A673 (cell line): ENCODE results near the gene CENPM.

Source experiments
- CTCF ChIP-seq: fragments of 300-800, 200-600 bp; sonication (generic); conservative IDR thresholded peaks from 2 replicates; pipeline ENCODE4 v1.5.1; 2017; ENCODE audit warnings: low read depth, mild to moderate bottlenecking, antibody characterized with exemption, low read length, moderate library complexity, mixed read lengths
- EZH2 ChIP-seq: fragments of 200-600 bp; sonication (generic); IDR thresholded peaks from 2 replicates; pipeline ENCODE4 v1.6.1; 2017; ENCODE audit warnings: borderline replicate concordance, low read depth, mild to moderate bottlenecking, mixed read lengths, antibody characterized with exemption, low read length; ENCODE audit not compliant: poor library complexity, severe bottlenecking

- no peak for TF ChIP-seq CTCF
- no peak for TF ChIP-seq EZH2
These were observed 10.1 kb downstream of the CENPM start for GRCh38 chr22:41936894-41937169.
